Stimulated activated CD8-positive, alpha-beta memory T cell treated with anti-CD3 and anti-CD28 coated beads, Interleukin-15, amount 100 ng/mL, for 24 hours (primary cell): ENCODE data around the gene MTA1.

Experiments used
- DNase-seq: peaks from one replicate; pipeline ENCODE4 v3.0.0-alpha.2; 2020; ENCODE audit warnings: low read depth

Gene MTA1

DNA sequence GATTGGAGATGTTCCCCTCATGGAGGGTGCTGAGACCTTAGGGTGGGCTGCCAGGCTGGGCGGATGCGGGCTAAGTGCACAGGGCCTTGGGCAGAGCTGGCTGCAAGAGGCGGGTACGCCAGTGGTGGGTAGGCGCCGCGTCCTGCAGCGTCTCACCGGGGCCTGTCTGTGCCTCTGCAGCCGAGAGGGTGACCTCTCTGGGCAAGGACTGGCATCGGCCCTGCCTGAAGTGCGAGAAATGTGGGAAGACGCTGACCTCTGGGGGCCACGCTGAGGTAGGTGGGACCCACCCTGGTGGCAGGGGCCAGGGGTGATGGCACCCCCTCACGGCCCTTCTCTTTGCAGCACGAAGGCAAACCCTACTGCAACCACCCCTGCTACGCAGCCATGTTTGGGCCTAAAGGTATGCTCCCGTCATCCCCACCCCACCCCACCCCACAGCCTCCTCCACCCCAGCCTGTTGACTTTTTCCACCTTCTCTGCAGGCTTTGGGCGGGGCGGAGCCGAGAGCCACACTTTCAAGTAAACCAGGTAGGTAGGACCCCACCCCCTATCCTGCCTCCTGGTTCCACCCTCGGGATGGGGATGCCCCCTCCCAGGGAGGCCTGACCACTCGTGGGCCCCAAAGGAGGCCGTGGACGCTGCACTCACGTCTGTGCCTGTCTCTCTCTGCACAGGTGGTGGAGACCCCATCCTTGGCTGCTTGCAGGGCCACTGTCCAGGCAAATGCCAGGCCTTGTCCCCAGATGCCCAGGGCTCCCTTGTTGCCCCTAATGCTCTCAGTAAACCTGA lies 68.6 kb downstream of the MTA1 start:
- no peak for DNase-seq

DNA sequence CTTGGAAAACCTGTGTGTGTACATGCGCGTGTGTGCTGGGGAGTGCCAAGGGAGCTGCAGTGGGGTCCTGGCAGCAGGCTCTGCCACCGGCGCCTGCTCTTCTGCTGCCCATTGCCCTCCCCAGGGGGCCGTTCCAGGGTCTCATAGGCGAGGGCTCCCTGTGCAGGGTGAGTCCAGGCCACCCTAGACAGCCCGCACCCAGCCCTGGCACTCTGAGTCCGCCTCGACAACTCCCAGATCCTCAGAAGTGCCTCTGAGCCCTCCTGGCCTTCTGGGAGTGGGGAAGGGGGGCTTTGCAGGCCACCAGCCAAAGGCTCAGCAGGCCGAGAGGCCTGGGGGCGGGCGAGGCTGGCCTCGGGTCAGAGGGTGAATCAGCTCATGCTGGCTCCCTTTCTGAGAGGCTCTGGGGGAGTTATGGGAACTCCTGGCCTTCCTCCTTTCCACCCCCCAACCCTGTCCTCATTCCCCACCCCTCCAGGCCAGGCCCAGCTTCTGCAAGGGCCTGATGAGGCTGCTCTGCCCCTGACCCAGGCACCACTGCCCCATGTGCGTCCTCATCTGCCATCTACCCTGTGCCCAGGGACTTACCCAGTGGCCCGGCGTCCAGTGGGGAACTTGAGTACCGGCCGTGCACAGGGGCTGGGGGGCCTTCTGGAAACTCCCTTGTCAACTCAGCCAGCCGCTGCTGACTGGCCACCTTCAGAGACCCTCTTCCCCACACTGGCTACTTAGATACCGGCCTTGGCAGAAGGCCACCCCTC lies 69.3 kb downstream of the MTA1 start:
- DNase-seq: no peak

DNA sequence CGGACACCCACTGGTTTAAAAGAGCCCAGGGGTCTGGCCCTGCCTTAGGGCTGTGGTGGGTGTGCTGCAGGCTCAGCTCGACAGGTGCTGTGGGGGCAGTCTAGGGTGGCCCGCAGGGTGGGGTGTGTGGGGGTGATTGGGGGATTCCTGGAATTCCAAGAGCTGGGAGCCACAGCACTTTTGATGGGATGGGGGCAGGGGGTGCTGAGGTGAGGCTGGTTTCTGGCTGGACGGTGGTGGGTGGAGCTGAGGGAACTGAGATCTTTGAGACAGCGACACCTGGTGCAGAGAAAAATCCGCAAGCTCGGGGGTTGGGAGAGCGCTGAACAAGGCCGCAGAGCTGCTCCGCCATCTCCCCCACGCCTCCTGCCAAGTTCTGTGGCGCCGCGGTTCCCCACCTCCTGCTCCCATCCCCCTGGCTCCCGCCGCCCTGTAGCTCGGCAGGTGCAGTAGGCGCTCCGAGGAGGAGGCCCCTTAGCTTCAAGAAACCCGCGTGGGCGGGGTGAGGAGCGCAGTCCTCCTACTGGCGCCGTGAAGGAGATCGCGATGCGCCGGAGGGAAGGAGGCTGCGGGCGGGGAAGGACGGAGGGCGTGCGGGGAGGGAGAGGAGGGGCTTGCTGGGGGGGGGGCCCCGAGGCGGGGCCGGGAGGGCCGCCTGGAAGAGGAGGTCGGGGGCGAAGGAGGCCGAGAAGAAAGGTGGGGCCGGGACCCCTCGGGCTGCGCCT lies 70.1 kb downstream of the MTA1 start:
- peak; percentile 44 for DNase-seq

DNA sequence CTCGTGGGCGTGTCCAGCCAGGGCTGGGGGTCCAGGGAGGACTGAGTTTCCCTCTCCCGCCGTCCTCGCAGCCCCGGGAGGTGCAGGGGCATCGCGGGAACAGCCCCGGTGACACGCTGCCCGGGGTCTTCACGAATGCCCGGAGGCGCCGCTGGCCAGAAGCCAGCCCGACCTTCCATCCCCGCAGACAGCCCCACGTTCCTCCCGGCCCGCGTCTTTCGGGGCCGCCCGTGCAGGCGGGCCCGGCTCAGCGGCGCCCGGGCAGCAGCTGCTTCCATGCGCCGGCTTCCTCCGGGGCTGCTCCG lies 70.6 kb downstream of the MTA1 start:
- DNase-seq: no peak

DNA sequence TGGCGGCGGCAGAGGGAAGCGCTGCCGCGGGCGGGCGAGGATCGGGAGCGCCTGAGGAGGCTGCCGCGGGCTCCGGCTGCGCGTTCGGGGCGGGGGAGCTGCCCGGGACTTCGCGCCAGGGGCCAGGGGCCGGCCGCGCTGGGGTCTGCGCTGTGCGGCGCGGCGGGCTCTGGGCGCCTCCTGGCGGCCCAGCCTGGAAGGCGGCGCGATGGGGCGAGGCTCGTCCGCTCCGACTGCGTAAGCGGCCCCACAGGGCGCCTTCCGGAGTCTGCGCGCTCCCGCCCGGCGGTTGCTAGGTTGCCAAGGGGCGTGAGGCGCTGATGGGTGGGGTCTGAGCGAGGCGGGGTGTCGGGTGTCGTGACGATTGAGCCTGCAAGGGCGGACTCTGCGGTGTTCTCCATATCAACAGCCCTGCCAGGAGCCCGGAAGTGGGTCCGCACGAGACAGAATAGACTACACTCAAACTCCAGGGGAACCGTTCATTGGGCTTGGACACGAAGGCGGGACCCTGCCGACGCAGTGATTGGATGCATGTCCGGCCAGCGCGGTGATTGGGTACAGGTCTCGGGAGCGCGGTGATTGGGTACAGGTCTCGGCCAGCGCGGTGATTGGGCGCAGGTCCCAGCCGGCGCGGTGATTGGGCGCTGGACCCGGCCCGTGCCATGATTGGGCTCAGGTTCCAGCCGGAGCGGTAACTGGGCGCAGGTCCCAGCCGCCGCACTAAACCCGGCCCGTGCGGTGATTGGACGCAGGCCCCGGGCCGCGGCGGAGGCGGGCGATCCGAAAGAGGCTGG lies 71.1 kb downstream of the MTA1 start, which contains the start of gene TEDC1:
Gene TEDC1 (plus strand): TSS at position 675 of the 794 bp plus-strand sequence. CDS start 130 bp downstream, outside the sequence.
- DNase-seq: peak; percentile 96

DNA sequence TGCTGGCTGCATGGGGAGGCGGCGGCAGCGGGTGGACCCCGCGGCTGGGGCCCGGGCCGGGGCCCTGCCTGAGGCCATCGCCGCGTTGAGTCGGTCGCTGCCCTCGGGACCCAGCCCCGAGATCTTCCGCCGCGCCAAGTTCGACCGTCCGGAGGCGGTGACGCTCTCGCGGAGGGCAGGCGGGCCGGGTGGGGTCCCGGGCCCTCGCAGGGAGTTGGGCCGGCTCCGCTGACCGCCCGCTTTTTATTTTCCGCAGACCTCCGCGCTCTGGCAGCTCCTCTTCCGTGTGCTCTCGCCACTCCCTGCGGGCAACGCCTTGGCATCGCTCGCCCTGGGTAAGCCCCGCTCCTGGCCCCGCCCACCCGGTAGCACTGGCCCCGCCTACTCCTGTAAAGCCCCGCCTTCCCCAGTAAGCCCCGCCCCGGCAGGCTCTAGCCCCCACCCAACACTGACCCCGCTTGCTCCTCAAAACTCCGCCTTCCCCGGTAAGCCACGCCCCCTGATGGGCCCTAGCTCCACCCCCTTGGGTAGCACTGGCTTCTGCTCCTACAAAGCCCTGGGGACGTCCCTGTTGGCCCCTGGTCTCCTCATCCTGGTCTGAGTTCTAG lies 71.8 kb downstream of the MTA1 start:
- DNase-seq: peak; percentile 84

DNA sequence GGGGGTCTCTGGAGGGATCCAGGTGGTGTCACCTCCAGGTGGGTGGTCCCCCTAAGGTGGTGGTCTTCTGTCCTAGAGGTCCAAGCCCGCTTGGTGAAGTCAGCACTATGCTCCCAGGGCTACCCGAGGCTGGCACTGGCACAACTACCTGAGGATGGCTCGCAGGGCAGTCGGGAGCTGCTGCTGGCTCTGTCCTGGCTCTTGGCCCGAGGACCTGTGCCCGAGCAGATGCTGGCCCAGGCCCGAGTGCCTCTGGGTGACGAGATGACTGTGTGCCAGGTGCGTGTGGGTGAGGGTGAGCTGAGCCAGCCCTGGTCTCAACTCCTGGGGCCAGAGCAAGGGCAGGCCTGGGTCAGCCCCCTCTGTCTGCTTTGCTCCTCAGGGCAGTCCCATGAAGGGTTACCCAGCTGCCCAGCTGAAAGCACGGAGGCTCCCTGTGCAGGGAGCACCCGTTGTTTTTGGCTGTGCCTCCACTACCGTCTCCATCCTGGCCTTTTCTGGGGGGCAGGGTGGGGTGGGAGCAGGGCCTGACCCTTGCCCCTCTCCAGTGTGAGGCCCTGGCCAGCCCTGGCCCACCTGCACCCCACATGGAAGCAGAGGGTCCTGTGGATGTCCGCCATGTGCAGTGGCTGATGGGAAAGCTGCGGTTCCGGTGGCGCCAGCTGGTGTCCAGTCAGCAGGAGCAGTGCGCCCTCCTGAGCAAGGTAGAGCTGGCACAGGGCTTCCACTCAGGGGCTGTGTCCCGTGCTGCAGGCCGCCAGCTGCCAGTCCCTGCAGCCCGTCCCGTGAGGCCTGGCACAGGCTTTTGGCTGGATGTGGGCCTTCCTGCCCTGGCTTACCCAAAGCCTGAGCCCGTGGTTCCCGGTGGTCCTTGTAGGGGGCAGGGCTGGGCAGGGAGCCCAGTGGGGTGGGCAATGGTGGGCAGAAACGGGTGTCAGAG lies 72.7 kb downstream of the MTA1 start:
- DNase-seq: no peak

DNA sequence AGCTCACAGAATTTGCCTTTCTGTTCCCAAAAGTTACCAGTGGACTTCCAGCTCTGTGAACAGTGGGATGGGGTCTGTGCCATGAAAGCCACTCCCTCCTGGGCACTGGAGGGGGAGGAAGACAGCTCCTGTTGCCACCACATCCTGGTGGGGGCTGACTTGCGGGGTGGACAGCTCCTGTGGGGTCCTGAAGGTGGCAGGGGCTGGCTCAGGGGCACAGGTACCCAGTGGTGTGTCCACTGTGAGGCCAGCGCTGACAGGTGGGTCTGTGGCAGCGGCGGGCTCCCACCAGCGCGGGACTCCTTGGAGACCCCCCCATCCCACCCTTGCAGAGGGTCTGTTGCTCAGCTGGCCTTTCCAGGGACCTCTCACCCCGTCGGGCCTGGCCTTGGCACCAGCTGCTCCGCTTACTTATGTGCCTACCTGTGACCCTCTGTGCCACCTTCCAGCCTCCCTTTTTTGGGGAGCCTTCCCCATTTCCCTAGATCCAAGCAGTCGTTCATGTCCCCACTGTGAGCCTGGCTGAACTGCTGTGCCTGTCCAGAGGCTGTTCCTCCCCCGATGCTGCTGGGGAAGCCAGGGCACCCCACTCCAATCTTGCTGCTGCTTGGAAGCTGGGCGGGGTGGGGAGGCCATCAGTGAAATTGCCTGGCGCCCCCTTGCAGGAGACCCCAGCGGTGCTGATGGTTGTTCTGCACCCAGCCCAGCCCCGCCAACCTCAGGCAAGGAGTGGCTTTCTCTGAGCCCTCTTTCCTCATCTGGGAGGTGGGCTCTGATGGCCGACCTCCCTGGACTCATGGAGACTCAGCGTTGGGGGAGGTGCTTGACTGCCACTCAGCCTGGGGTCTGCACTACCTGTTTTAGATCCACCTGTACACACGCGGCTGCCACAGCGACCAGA lies 73.6 kb downstream of the MTA1 start:
- no peak for DNase-seq

DNA sequence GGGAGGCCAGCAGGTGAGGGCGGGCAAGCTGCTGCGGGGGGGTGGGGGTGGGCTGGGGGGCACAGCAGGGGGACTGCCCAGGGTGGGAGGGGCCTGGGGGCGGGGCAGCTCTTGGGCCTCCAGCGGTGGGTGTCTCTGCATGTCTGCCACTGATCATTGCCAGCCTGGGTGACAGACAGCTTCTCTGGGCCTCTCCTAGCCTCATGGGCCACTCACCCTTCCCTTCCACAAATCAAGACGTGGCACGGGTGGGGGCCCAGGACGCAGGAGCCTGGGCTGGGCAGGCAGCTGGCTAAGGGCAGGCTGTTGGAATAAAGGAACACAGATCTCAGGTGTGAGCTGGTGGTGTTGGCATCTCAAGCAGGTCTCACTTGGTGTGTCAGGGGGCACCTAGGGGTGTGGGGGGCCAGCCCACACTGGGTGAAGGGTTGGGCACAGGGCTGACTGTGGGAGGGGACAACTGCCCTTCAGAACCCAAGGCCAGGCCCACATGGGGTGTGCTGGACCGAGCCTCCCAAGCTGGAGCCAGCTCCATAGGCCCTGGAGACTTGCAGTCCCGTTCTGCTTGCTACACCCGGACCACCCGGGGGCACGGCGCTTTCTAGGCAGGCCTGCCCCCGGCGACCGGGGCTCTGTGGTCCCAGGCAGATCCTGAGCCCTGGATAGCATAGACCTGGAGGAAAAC lies 74.4 kb downstream of the MTA1 start:
- DNase-seq: no peak

DNA sequence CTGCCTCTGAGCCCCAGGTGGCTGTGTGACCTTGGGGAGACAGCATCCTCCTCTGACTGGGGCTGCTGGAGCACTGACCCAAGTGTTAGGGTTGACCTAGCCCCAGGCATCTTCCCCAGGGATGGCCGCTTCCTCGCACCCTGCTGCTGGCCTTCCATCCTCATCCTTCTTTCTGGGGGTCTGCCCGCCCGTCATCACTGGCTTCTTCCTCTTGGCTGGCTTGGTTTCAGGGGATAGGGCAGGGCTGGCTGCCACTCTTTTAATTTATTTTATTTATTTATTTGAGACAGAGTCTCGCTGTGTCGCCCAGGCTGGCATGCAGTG lies 74.9 kb downstream of the MTA1 start:
- DNase-seq: no peak

DNA sequence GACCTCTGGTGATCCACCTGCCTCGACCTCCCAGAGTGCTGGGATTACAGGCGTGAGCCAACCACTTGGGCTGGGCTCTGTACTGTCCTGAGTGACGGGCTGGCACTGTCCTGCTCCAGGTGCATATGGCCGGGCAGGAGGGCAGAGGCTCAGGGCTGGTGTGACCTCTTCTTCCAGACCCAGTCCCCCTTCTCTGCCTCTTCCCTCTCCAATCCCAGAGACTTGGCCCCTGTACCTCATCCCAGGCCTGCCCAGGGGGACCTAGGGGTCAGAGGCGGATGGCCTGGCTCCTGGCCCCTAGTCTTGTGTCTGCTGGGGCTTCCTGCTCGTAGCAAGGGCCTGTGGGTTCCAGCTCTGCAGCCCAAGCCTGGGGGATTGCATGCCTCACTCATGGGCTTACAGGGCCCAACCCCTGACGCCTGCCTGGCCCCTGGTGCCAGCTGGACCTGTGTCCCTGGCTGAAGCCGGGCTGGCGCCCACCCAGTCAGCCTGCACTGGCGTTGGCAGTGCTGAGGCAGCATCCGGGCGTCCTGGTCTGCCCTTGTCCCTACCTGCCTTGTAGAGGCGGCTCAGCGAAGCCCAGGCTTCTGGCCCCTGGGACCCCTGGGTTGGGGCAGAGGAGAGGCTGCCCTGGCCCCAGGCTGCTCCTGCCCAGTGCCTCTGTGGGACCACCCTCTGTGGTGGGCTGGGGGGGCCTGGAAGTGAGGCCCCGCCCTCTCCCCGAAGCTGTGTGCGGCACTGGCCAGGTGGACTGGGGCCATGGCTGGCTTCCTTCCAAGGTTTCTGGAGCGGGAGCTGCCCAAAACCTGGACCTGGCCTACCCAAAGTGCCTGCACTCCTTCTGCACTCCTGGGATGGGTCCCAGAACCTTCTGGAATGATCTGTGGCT lies 75.7 kb downstream of the MTA1 start:
- no peak for DNase-seq

DNA sequence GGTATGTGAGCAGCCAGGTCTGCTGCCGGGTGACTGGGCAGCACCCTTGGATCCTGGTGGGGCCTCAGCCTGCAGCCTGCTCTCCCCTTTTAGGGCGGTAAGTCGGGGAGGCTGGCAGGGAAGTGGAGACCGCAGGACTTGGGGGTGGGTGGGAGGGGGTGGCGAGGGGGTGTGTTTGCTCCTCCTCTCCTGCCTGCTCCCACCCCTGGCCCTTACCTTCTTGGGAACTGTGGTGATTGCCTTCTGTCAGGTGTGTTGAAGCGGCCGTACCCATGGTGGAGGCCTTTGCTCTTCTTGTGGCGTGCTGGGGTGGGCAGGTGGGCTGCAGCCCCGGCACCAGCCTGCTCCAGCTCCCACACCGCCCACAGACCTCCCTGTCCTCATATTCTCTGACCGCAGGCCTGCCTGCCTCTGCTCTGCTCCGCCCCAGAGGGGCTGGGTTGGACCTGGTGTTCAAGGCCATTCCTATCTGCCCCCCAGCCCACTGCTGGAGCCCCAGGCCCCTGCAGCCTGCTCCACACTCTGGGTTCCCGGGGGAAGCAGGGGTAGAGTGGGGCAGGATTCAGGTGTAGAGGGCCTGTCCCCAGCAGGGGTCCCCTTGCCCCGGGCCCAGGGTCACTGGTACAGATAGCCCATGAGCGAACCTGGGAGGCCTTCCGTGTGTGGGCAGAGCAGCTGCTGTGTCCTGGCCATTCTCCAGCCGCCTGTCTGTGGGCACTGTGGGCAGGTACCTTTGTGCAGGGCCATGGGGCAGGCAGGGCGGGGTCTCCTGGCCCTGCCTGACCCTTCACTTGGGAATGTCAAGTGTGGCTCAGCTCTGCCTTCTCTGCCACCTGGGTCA lies 76.6 kb downstream of the MTA1 start:
- DNase-seq: no peak

DNA sequence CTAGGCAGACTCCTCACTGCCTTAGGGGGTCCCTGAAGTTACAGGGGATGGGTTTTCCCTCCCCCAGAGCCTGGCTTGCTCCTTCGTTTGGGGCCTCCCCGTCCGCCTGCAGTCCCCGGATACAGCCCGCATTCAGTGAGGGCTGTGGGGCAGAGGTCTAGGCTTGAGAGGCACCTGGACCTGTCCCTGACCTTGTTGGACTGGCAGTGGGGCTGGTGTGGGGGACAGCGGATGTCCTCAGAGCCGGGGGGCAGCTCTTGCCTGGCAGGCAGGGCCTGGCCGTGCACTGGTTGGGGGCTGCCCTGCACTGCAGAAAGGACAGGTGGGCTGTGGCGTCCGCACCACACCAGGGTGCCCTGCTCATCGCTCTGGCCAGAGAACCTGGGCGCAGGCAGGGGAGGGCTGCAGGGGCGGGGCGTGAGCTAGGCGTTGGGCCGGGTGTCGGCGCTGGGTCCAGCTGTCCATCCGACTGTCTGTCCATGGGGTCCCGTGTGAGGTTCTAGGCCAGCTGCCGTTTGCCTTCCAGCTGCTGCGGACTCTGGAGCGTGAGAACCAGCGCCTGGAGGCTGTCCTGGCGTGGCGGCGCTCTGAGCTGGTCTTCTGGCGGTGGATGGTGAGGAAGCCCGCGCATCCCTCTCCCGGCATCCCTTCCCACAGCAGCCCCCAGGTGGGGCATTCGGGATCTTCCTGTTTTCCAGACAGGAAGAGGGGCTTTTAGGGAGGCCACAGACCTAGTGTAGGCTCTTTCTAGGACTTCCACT lies 77.4 kb downstream of the MTA1 start:
- DNase-seq: no peak

DNA sequence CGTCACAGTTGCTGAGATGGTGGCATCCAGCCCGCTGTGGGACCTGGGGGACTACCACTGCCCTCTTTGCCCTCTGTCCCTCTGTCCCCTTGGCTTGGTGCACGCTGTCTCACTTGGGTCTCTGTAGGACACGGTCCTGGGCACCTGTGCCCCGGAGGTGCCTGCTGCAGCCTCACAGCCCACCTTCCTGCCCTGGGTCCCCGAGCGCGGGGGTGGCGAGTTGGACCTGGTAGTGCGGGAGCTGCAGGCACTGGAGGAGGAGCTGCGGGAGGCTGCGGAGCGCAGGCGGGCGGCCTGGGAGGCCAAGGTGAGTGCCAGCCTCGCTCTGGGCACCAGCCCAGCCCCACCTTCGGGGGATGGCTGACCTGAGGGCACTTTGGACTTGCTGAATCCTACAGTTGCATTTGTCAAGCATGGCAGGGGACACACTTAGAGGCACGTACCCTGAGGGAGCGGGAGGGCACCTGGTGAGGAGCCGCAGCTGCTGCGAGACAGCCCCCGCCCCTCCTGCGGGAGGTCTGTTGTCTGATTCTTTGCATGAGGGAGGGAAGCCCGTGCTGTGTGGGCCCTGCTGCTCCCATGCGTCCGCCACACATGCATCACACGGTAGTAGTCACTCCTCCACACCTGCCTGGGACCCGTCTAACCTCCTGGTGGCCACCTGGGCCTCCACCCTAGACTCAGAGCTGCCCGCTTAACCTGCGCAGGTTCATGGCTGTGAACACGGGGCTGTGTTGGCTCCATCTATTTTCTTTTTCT lies 78.2 kb downstream of the MTA1 start:
- no peak for DNase-seq

DNA sequence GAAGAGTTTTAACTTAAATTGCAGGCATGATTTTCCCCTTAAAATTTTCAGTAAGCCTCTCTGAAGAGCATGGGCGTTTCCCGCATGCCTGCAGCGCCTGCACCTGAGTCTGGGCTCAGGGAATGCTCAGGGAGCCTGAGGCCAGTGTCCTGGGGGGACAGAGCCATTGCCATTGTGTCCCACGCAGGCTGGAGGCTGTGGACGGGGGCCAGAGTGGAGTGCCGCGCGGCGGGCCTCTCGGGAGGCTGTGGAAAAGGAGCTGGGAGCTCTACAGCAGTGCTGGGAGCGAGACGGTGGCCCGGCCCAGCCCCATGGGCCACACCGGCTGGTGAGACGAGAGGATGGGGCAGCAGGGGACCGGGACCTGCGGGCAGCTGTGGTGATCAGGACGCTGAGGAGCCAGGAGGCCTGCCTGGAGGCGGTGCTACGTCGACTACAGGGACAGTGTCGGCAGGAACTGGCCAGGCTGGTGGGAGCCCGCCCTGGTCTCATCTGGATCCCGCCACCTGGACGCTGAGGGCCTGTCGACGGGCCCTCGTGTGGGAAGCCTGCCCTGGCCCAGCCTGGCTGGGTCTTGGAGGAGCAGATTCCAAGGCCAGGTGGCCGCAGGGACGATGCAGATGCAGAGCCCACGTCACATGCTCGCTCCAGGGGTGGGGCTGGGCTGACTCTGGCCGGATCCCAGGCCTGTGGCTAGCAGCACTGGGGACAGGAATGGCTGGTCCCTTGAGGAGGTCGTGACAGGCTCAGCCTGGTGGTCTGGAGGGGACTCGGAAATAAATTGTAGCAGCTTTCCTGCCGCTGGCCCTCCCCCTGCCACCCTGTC lies 79.0 kb downstream of the MTA1 start:
- no peak for DNase-seq
